Thoracic aorta endothelial cell (primary cell): ENCODE results near the gene THRAP3. TPM values are rescaled to one million over a fixed set of nuclear protein-coding genes. Genes with fewer than 3 reads are reported as not detected.

Experiments used
- small RNA-seq: library from RNA; depleted of rRNA; stranded (forward); fragments of <200 nt; gene quantifications from one replicate; pipeline ENCODE3, GENCODE V24; 2012
- total RNA-seq: library from RNA; depleted of rRNA; stranded (reverse); fragments of >200 nt; gene quantifications from 2 replicates; pipeline ENCODE4 v1.2.3, GENCODE V29; 2012

THRAP3 gene
- total RNA-seq = 140 and 172 TPM in 2 replicates

DNA sequence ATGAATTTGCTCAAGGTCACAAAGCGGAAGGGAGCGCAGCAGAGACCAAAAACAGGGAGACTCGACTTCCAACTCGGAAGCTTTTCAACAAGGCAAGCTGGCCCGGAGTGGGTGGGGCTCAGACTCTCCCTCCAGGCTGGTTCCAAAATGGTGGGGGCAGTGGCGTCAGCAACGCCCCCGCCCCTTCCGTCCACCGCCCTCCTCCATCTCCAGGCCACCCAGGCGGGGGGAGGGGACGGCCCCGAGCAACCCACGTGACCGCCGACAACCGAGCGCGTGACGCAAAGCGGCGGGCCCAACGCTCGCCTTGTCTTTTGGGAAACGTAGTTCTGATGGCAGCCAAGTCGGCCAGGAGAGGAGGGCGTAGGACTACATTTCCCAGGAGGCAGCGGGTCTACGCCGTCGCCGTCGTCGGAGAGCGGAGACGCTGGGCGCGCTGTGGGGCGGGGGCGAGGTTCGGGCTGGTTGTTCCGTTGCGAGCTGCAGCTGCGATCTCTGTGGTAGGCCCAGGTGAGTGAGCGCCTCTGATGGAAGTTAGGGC lies at the start of gene THRAP3:
TSS of gene THRAP3 (plus strand) at position 448 of the 541 bp plus-strand sequence. CDS start 58,121 bp downstream, outside the sequence.

DNA sequence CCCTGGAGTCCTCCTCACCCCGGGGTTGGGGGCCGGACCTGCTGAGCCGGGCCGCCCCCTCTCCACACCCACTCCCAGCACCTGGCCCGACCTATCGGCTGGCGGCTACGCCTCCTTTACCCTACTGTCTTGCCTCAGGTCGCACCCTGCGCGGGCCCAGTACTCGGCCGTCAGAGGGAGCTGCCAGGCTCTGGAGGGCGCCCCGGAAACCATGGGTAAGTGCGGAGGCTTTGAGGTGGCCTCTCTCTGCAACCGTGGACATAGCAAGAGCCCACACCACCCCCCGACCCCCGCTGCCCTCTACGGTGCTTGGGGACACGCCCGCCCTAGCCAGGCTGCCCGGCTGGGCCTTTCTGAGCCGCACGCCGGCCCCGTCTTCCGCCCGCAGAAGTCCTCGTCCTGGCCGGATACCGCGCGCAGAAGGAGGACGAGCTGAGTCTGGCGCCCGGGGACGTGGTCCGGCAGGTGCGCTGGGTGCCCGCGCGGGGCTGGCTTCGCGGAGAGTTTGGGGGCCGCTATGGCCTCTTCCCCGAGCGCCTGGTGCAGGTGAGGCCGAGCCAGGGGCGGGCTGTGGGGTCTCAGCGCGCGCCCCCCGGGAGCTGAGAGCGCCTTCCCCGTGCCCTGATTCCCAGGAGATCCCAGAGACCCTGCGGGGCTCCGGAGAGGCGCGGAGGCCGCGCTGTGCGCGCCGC lies 82.1 kb downstream of the THRAP3 start, which contains the start of gene SH3D21:
TSS of gene SH3D21 (plus strand) at position 159 of the 692 bp plus-strand sequence. CDS start at position 212, 53 bp downstream.

DNA sequence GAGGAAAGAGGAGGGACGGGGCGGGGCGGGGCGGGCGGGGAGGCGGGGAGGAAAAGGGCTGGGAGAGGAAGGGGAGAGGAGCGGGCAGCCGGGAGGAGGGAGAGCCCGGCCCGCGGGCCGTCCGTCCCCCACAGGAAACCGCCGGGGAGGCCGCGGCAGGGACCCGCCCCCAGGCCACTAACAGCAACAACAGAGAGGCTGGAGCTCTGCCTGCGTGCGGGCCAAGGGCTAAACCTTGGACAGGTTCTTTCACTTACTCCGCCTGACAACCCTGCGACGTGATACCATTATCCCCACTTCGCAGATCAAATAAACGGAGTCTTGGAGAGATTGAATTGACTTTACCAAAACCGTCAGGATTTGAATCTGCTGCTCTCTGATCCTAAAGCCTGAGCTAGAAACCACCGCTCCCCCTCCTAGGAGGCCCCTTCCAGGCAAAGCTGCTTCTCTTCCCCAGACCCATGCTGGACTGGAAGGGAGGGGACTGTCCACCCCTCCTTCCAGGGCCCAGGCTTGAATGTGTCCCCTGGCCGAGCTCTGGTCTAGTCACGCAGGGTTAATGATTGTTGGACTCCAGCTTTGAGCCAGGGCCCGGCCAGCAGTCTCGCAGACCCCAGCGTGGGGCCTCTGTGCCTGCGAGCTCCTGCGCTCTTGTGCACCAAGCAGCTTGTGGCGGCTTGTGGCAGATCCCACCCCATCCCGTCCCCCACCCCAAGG lies 99.6 kb downstream of the THRAP3 start, which contains the start of gene EVA1B:
TSS of gene EVA1B (minus strand) at position 10 of the 717 bp plus-strand sequence. CDS start 608 bp downstream, outside the sequence.

Small RNA genes within 50 kb of the gene (small RNA-seq; reads per million reads assigned to genes)
- gene RN7SL131P (not detected), gene UBE2V2P4 (not detected)

Other genes with a start within 250 kb of the THRAP3 start
- gene TEKT2, start 140.3 kb upstream of the THRAP3 start, total RNA-seq = 0.22 TPM in 1 of 2 replicates, not detected in the other
- 25.6 and 26.2 TPM in 2 replicates for gene ADPRS, start 135.6 kb upstream of the THRAP3 start, total RNA-seq
- gene COL8A2, start 99.2 kb upstream of the THRAP3 start, total RNA-seq = 1.7 and 3.6 TPM in 2 replicates
- 89.3 and 96.1 TPM in 2 replicates for gene TRAPPC3, start 75.0 kb upstream of the THRAP3 start, total RNA-seq
- gene MAP7D1, start 68.3 kb upstream of the THRAP3 start, total RNA-seq = 164 and 176 TPM in 2 replicates
- gene SH3D21, start 81.9 kb downstream of the THRAP3 start, total RNA-seq = 2.8 and 3.1 TPM in 2 replicates
- 75.4 and 94.8 TPM in 2 replicates for gene EVA1B, start 99.2 kb downstream of the THRAP3 start, total RNA-seq
- gene STK40, start 161.5 kb downstream of the THRAP3 start, total RNA-seq = 20.2 and 22.9 TPM in 2 replicates
- gene LSM10, start 173.5 kb downstream of the THRAP3 start, total RNA-seq = 8.9 and 9.3 TPM in 2 replicates
- gene OSCP1, start 226.0 kb downstream of the THRAP3 start, total RNA-seq = 2.7 and 4.4 TPM in 2 replicates
- gene MRPS15, start 239.9 kb downstream of the THRAP3 start, total RNA-seq = 87.2 and 89.7 TPM in 2 replicates